ENCODE data around the gene COX7C. TPM values are rescaled to one million over a fixed set of nuclear protein-coding genes. Genes with fewer than 3 reads are reported as not detected.

Gene COX7C
- total and polyA plus RNA-seq, 9 of the 15 experiments (the other 6 are each of a cell fraction or from before 2014, with no cell fraction given) = 576 to 1,783 (median 996) TPM

DNA sequence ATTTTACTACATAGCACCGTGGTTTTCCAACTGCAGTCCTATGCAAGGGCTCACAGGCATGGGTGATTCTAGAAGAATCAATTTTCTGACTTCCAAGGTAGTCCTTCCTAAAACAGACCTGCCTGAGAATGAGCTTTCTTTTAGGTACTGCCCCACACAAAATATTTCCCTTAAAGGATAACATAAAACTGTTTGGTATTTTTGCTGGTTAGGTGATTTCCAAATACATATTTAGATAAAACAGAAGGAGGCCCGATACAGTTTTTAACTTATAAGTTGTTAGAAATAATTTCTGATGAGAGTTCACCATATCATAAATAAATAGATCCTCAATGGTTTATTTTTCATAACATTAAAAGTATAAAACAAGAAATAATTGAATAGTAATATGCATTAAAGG, 46.4 kb downstream of the COX7C start:
- no peaks in the 10 kb centered on the region for H4K20me1 ChIP-seq (replicated peaks; ENCODE audit: control insufficient read depth, insufficient read depth, low read length)
- no peak overlapping the region for H2AFZ ChIP-seq (ENCODE audit: low read depth, low read length)
- TF ChIP-seq ZC3H4 (CRISPR knock-in tag; IDR thresholded peaks at IDR 0.05; ENCODE audit: borderline replicate concordance) (no peak), ZNF316 (IDR thresholded peaks at IDR 0.05) (0 out of 2 replicates have a peak, but pooled peaks have one; percentile 14)
- H3K9me3 ChIP-seq (replicated peaks; ENCODE audit: control insufficient read depth, insufficient read depth, low read depth, low read length) = no peaks in the 10 kb centered on the region
- in situ Hi-C loops (cut with MboI) (no loop called here), intact Hi-C loops (cut with micrococcal nuclease) (no loop called here)
- H3K27me3 ChIP-seq (ENCODE audit: control insufficient read depth in 2 of 2, insufficient read depth in 2 of 2, low read length in 2 of 2) = no peaks in the 10 kb centered on the region
- ChIA-PET CTCF (ENCODE audit: low intra/inter-chr PET ratio) (no interaction called here), POLR2A (no interaction called here)
- ATAC-seq = no peak
- no peaks in the 10 kb centered on the region for H3K9me1 ChIP-seq (ENCODE audit: control insufficient read depth, insufficient read depth, low read length)
- no TSS peak for BruUV-seq (replicated peaks)
- no peak overlapping the region for H3K27ac ChIP-seq (ENCODE audit: extremely low read depth, low read depth, low read length)
- no peak for FAIRE-seq
- 0% methylated on average over 2 of the region's 2 CpGs for WGBS (ENCODE audit: insufficient coverage, low coverage, missing lambda C conversion rate)
- no peak for DNase-seq (ENCODE audit: extremely low read depth in 1 of 4, low spot score in 3 of 4)
- no peaks in the 10 kb centered on the region for H3K36me3 ChIP-seq (ENCODE audit: control insufficient read depth, insufficient read depth, low read length)
- no peak overlapping the region for H3K4me3 ChIP-seq
- no peaks in the 10 kb centered on the region for H3K79me2 ChIP-seq (ENCODE audit: control insufficient read depth, insufficient read depth, low read length)
- no peak overlapping the region for H3K9ac ChIP-seq (ENCODE audit: insufficient read depth in 1 of 2, low read depth in 2 of 2, low read length in 2 of 2)
- no peaks in the 10 kb centered on the region for H3K4me1 ChIP-seq (replicated peaks in 1 of 2; ENCODE audit: control insufficient read depth in 2 of 2, insufficient read depth in 2 of 2, low read length in 2 of 2)
- H3K4me2 ChIP-seq (ENCODE audit: insufficient read depth, low read length) = no peak overlapping the region

DNA sequence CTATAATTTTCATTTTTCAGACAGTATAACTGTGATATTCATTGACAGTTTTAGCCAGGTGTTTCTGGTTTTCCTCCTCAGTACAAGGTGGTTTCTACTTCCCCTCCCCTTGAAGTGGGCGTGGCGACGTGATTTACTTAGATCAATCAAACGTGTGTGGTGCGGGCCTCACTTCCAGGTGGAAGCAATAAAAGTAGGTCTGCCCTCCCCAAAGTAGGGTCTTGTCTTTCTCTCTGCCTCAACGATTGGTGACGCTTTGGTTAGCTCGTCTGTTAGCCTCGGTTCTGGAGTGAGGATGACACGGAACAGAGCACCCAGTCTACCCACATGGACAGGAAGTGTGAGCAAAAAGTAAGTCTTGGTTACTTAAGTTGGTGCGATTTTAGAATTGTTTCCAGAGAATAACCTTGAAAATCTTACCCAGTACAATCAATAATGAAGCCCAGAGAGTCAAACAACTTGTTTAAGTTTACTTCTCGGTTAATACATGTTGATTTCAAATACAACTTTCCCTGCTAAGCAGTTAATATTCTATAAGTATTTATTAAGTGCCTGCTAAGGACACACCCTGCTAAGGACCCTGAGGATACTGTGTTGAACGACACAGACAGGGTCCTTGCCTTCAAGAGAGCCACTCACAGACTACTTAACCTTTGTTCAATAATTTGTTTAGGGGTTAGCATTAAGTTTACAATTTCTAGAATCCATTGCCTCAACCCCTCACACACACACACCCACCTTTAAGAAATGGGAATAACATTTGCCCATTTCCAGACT, 48.4 kb downstream of the COX7C start:
- POLR2A ChIA-PET = no interaction called here
- Histone ChIP-seq H3K4me3 (no peak overlapping the region), H3K4me2 (ENCODE audit: insufficient read depth, low read length) (no peak overlapping the region), H2AFZ (ENCODE audit: low read depth, low read length) (peak overlapping the region; percentile 7; the same call in 1 of the 2 replicates), H3K9me1 (ENCODE audit: control insufficient read depth, insufficient read depth, low read length) (no peaks in the 10 kb centered on the region), H3K9ac (ENCODE audit: insufficient read depth in 1 of 2, low read depth in 2 of 2, low read length in 2 of 2) (no peak overlapping the region), H3K27me3 (ENCODE audit: control insufficient read depth in 2 of 2, insufficient read depth in 2 of 2, low read length in 2 of 2) (no peaks in the 10 kb centered on the region), H3K9me3 (replicated peaks; ENCODE audit: control insufficient read depth, insufficient read depth, low read depth, low read length) (no peaks in the 10 kb centered on the region), H3K27ac (ENCODE audit: extremely low read depth, low read depth, low read length) (no peak overlapping the region), H3K36me3 (ENCODE audit: control insufficient read depth, insufficient read depth, low read length) (no peaks in the 10 kb centered on the region), H4K20me1 (replicated peaks; ENCODE audit: control insufficient read depth, insufficient read depth, low read length) (no peaks in the 10 kb centered on the region), H3K79me2 (ENCODE audit: control insufficient read depth, insufficient read depth, low read length) (no peaks in the 10 kb centered on the region), H3K4me1 (replicated peaks in 1 of 2; ENCODE audit: control insufficient read depth in 2 of 2, insufficient read depth in 2 of 2, low read length in 2 of 2) (no peaks in the 10 kb centered on the region)
- ATAC-seq (no peak), DNase-seq (ENCODE audit: extremely low read depth in 1 of 4, low spot score in 3 of 4) (peak in 1 of 4 experiments; percentile 6), FAIRE-seq (no peak)
- CTCF ChIA-PET (ENCODE audit: low intra/inter-chr PET ratio) = no interaction called here
- in situ Hi-C loops (cut with MboI) (no loop called here), intact Hi-C loops (cut with micrococcal nuclease) (no loop called here)
- no TSS peak for BruUV-seq (replicated peaks)
- WGBS (ENCODE audit: insufficient coverage, low coverage, missing lambda C conversion rate) = 0% methylated on average over 13 of the region's 13 CpGs
- no peak for TF ChIP-seq POU5F1 (IDR thresholded peaks at IDR 0.05; ENCODE audit: borderline replicate concordance, low read depth, low read length, partially characterized antibody)
- no peak for TF ChIP-seq PHF8 (IDR thresholded peaks at IDR 0.05; ENCODE audit: borderline replicate concordance, low read length)
- no peak for TF ChIP-seq FOS (IDR thresholded peaks at IDR 0.05; ENCODE audit: extremely low read depth, insufficient read length)
- TF ChIP-seq, protein P1, sequence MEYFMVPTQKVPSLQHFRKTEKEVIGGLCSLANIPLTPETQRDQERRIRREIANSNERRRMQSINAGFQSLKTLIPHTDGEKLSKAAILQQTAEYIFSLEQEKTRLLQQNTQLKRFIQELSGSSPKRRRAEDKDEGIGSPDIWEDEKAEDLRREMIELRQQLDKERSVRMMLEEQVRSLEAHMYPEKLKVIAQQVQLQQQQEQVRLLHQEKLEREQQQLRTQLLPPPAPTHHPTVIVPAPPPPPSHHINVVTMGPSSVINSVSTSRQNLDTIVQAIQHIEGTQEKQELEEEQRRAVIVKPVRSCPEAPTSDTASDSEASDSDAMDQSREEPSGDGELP (CRISPR knock-in tag; IDR thresholded peaks at IDR 0.05; ENCODE audit: borderline replicate concordance) = no peak
- no peak for TF ChIP-seq KDM1A (IDR thresholded peaks at IDR 0.05)
- no peak for TF ChIP-seq SAP30 (IDR thresholded peaks at IDR 0.05; ENCODE audit: borderline replicate concordance, insufficient read depth, low read depth, low read length, poor library complexity, severe bottlenecking)
- no peak for TF ChIP-seq NFIX (CRISPR knock-in tag; IDR thresholded peaks at IDR 0.05; ENCODE audit: low read depth)
- TF ChIP-seq NUFIP1 (IDR thresholded peaks at IDR 0.05; ENCODE audit: partially characterized antibody) = no peak
- no peak for TF ChIP-seq PTRF (tag; IDR thresholded peaks at IDR 0.05)
- no peak for TF ChIP-seq RHOXF2B (CRISPR knock-in tag; conservative IDR thresholded peaks at IDR 0.05)
- no peak for TF ChIP-seq ETS2 (tag; IDR thresholded peaks at IDR 0.05; ENCODE audit: borderline replicate concordance, poor library complexity, severe bottlenecking)
- TF ChIP-seq PRMT5 (CRISPR knock-in tag; IDR thresholded peaks at IDR 0.05) = no peak
- no peak for TF ChIP-seq MTA1 (IDR thresholded peaks at IDR 0.05; ENCODE audit: borderline replicate concordance)
- no peak for TF ChIP-seq HDAC1 (IDR thresholded peaks at IDR 0.05)
